ENCODE results near the gene FBN3. TPM values are rescaled to one million over a fixed set of nuclear protein-coding genes. Genes with fewer than 3 reads are reported as not detected.

FBN3 gene
- polyA plus RNA-seq, 1 of the 3 experiments (the other 2 are of a cell fraction), result not detected

- no peaks in the 10 kb centered on the region for H3K4me1 ChIP-seq (ENCODE audit: control insufficient read depth in 1 of 2, insufficient read depth in 2 of 2, low read depth in 1 of 2, low read length in 1 of 2)
- ChIA-PET POLR2A (interaction anchor here (0.9 kb wide), 1 partner anchor 31 kb away, joined by 3 read pairs; the partner anchor contains the start of gene ELAVL1), CTCF (interaction anchor here (2.3 kb wide), 1 partner anchor 35 kb away, joined by 9 read pairs; no protein-coding TSS in a partner anchor)
- H3K9me3 ChIP-seq, result no peaks in the 10 kb centered on the region
- H3F3A ChIP-seq (replicated peaks; ENCODE audit: insufficient read depth), result no peaks in the 10 kb centered on the region
- no peak for TF ChIP-seq FOXM1 (IDR thresholded peaks at IDR 0.05; ENCODE audit: low read depth)
- no peak for DNase-seq
- H4K20me1 ChIP-seq (ENCODE audit: insufficient read depth), result no peaks in the 10 kb centered on the region
- H3K27me3 ChIP-seq (ENCODE audit: insufficient read depth), result peaks cover 8% of the 10 kb centered on the region; the same call in 1 of the 2 replicates
- H3K27ac ChIP-seq (ENCODE audit: low read depth in 2 of 2, low read length in 1 of 2), result no peak overlapping the region
- no peak overlapping the region for H3K9ac ChIP-seq
- 43% methylated on average over 7 of the region's 7 CpGs for WGBS (ENCODE audit: low lambda C conversion rate)
- H2AFZ ChIP-seq (ENCODE audit: low read depth), result no peak overlapping the region
- H3K9me2 ChIP-seq, result no peaks in the 10 kb centered on the region
- no peaks in the 10 kb centered on the region for H3K36me3 ChIP-seq (replicated peaks in 1 of 2; ENCODE audit: control insufficient read depth in 1 of 2, insufficient read depth in 2 of 2, low read length in 1 of 2)
- no peak overlapping the region for H3K4me2 ChIP-seq
- no peaks in the 10 kb centered on the region for H3K79me2 ChIP-seq (ENCODE audit: insufficient read depth)
- no peak overlapping the region for H3K4me3 ChIP-seq (ENCODE audit: low read depth in 2 of 2, low read length in 1 of 2)
These were observed 112.8 kb downstream of the FBN3 start for GRCh38 chr19:8036434-8037099.

GRCh38 chr19:8034178-8034525 lies 115.2 kb downstream of the FBN3 start:
- no peak overlapping the region for H2AFZ ChIP-seq (ENCODE audit: low read depth)
- H3K36me3 ChIP-seq (replicated peaks in 1 of 2; ENCODE audit: control insufficient read depth in 1 of 2, insufficient read depth in 2 of 2, low read length in 1 of 2), result no peaks in the 10 kb centered on the region
- TF ChIP-seq ZBTB33 (IDR thresholded peaks at IDR 0.05; ENCODE audit: borderline replicate concordance, low read depth), result no peak
- TF ChIP-seq REST (IDR thresholded peaks at IDR 0.05; ENCODE audit: low read depth, low read length), result no peak
- TF ChIP-seq, protein P1, sequence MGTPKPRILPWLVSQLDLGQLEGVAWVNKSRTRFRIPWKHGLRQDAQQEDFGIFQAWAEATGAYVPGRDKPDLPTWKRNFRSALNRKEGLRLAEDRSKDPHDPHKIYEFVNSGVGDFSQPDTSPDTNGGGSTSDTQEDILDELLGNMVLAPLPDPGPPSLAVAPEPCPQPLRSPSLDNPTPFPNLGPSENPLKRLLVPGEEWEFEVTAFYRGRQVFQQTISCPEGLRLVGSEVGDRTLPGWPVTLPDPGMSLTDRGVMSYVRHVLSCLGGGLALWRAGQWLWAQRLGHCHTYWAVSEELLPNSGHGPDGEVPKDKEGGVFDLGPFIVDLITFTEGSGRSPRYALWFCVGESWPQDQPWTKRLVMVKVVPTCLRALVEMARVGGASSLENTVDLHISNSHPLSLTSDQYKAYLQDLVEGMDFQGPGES (IDR thresholded peaks at IDR 0.05; ENCODE audit: low read depth, low read length), result no peak
- no peak for TF ChIP-seq CTCF (IDR thresholded peaks at IDR 0.05)
- no peak for TF ChIP-seq NRF1 (IDR thresholded peaks at IDR 0.05; ENCODE audit: low read depth, low read length)
- no peak for TF ChIP-seq RAD21 (IDR thresholded peaks at IDR 0.05; ENCODE audit: low read length)
- no peak for TF ChIP-seq RCOR1 (IDR thresholded peaks at IDR 0.05; ENCODE audit: low read length)
- TF ChIP-seq YY1 (IDR thresholded peaks at IDR 0.05; ENCODE audit: low read depth), result no peak
- no peak for TF ChIP-seq TEAD4 (IDR thresholded peaks at IDR 0.05; ENCODE audit: borderline replicate concordance, insufficient read depth)
- no peak for TF ChIP-seq GATA2 (CRISPR knock-in tag; IDR thresholded peaks at IDR 0.05)
- no peak for TF ChIP-seq FOXJ3 (CRISPR knock-in tag; IDR thresholded peaks at IDR 0.05)
- no peak for TF ChIP-seq EZH2phosphoT487 (IDR thresholded peaks at IDR 0.05; ENCODE audit: borderline replicate concordance, low read depth)
- TF ChIP-seq CHD2 (IDR thresholded peaks at IDR 0.05; ENCODE audit: low read length, partially characterized antibody), result no peak
- TF ChIP-seq MXI1 (IDR thresholded peaks at IDR 0.05; ENCODE audit: low read depth, low read length), result no peak
- no peak overlapping the region for H3K27ac ChIP-seq (ENCODE audit: low read depth in 2 of 2, low read length in 1 of 2)
- no peaks in the 10 kb centered on the region for H3F3A ChIP-seq (replicated peaks; ENCODE audit: insufficient read depth)
- 70% methylated on average over 6 of the region's 6 CpGs for WGBS (ENCODE audit: low lambda C conversion rate)
- no peaks in the 10 kb centered on the region for H3K79me2 ChIP-seq (ENCODE audit: insufficient read depth)
- no peaks in the 10 kb centered on the region for H3K9me3 ChIP-seq
- no peaks in the 10 kb centered on the region for H3K4me1 ChIP-seq (ENCODE audit: control insufficient read depth in 1 of 2, insufficient read depth in 2 of 2, low read depth in 1 of 2, low read length in 1 of 2)
- H3K9ac ChIP-seq, result no peak overlapping the region
- no peak overlapping the region for H3K4me3 ChIP-seq (ENCODE audit: low read depth in 2 of 2, low read length in 1 of 2)
- CTCF ChIA-PET, result no interaction called here
- no peaks in the 10 kb centered on the region for H4K20me1 ChIP-seq (ENCODE audit: insufficient read depth)
- H3K4me2 ChIP-seq, result no peak overlapping the region
- POLR2A ChIA-PET, result no interaction called here
- no peak for DNase-seq
- no peaks in the 10 kb centered on the region for H3K9me2 ChIP-seq
- peaks cover 8% of the 10 kb centered on the region; the same call in 1 of the 2 replicates for H3K27me3 ChIP-seq (ENCODE audit: insufficient read depth)
